ENCODE data around the gene ABCB10. TPM values are rescaled to one million over a fixed set of nuclear protein-coding genes. Genes with fewer than 3 reads are reported as not detected.

Gene ABCB10
- total and polyA plus RNA-seq, 4 donors: 6.2 to 190 (median 11.5) TPM

- peaks cover 8 to 68% (median 53%) of the 10 kb centered on the region in 4 donors for H3K36me3 ChIP-seq (ENCODE audit: control insufficient read depth in 4 of 4, insufficient read depth in 3 of 4, low read depth in 1 of 4, low read length in 3 of 4)
- no peak overlapping the region for H3K4me3 ChIP-seq (ENCODE audit: low read depth in 1 of 3, low read length in 3 of 3)
- H3K27ac ChIP-seq (ENCODE audit: low read depth in 1 of 2, low read length in 2 of 2): no peak overlapping the region
- no peak for DNase-seq (ENCODE audit: low spot score)
- 97% methylated on average over 2 of the region's 2 CpGs for WGBS
- no peaks in the 10 kb centered on the region for H3K27me3 ChIP-seq (ENCODE audit: control insufficient read depth in 4 of 4, insufficient read depth in 4 of 4, low read length in 3 of 4)
- TF ChIP-seq FOXA2 (IDR thresholded peaks at IDR 0.05) (no peak), RAD21 (IDR thresholded peaks at IDR 0.05) (no peak), RXRA (IDR thresholded peaks at IDR 0.05) (no peak), ATF3 (IDR thresholded peaks at IDR 0.05) (no peak), HNF4G (IDR thresholded peaks at IDR 0.05) (no peak), FOXA1 (IDR thresholded peaks at IDR 0.05) (no peak), YY1 (IDR thresholded peaks at IDR 0.05) (no peak), TAF1 (conservative IDR thresholded peaks at IDR 0.05) (no peak), NR2F2 (IDR thresholded peaks at IDR 0.05) (no peak), JUND (IDR thresholded peaks at IDR 0.05) (no peak)
- TF ChIP-seq, protein P1, sequence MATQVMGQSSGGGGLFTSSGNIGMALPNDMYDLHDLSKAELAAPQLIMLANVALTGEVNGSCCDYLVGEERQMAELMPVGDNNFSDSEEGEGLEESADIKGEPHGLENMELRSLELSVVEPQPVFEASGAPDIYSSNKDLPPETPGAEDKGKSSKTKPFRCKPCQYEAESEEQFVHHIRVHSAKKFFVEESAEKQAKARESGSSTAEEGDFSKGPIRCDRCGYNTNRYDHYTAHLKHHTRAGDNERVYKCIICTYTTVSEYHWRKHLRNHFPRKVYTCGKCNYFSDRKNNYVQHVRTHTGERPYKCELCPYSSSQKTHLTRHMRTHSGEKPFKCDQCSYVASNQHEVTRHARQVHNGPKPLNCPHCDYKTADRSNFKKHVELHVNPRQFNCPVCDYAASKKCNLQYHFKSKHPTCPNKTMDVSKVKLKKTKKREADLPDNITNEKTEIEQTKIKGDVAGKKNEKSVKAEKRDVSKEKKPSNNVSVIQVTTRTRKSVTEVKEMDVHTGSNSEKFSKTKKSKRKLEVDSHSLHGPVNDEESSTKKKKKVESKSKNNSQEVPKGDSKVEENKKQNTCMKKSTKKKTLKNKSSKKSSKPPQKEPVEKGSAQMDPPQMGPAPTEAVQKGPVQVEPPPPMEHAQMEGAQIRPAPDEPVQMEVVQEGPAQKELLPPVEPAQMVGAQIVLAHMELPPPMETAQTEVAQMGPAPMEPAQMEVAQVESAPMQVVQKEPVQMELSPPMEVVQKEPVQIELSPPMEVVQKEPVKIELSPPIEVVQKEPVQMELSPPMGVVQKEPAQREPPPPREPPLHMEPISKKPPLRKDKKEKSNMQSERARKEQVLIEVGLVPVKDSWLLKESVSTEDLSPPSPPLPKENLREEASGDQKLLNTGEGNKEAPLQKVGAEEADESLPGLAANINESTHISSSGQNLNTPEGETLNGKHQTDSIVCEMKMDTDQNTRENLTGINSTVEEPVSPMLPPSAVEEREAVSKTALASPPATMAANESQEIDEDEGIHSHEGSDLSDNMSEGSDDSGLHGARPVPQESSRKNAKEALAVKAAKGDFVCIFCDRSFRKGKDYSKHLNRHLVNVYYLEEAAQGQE (IDR thresholded peaks at IDR 0.05): no peak
- TF ChIP-seq, protein P2, sequence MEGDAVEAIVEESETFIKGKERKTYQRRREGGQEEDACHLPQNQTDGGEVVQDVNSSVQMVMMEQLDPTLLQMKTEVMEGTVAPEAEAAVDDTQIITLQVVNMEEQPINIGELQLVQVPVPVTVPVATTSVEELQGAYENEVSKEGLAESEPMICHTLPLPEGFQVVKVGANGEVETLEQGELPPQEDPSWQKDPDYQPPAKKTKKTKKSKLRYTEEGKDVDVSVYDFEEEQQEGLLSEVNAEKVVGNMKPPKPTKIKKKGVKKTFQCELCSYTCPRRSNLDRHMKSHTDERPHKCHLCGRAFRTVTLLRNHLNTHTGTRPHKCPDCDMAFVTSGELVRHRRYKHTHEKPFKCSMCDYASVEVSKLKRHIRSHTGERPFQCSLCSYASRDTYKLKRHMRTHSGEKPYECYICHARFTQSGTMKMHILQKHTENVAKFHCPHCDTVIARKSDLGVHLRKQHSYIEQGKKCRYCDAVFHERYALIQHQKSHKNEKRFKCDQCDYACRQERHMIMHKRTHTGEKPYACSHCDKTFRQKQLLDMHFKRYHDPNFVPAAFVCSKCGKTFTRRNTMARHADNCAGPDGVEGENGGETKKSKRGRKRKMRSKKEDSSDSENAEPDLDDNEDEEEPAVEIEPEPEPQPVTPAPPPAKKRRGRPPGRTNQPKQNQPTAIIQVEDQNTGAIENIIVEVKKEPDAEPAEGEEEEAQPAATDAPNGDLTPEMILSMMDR (IDR thresholded peaks at IDR 0.05; ENCODE audit: low read depth, low read length, missing input control): no peak
- no peak overlapping the region for H3K9ac ChIP-seq (ENCODE audit: low read depth in 1 of 2, low read length in 2 of 2)
- no peaks in the 10 kb centered on the region for H3K9me3 ChIP-seq (ENCODE audit: control insufficient read depth in 4 of 4, low read length in 3 of 4)
- no peaks in the 10 kb centered on the region for H3K4me1 ChIP-seq (ENCODE audit: control insufficient read depth in 4 of 4, insufficient read depth in 4 of 4, low read length in 3 of 4)
Observed at GRCh38 chr1:229495782-229496181, 62.7 kb downstream of the ABCB10 start.

- 96% methylated on average over 1 of the region's 1 CpG for WGBS
- no peaks in the 10 kb centered on the region for H3K9me3 ChIP-seq (ENCODE audit: control insufficient read depth in 4 of 4, low read length in 3 of 4)
- no peaks in the 10 kb centered on the region for H3K4me1 ChIP-seq (ENCODE audit: control insufficient read depth in 4 of 4, insufficient read depth in 4 of 4, low read length in 3 of 4)
- no peaks in the 10 kb centered on the region for H3K27me3 ChIP-seq (ENCODE audit: control insufficient read depth in 4 of 4, insufficient read depth in 4 of 4, low read length in 3 of 4)
- no peak for DNase-seq (ENCODE audit: low spot score)
- no peak overlapping the region for H3K9ac ChIP-seq (ENCODE audit: low read depth in 1 of 2, low read length in 2 of 2)
- no peak overlapping the region for H3K27ac ChIP-seq (ENCODE audit: low read depth in 1 of 2, low read length in 2 of 2)
- peaks cover 12 to 55% (median 34%) of the 10 kb centered on the region in 4 donors for H3K36me3 ChIP-seq (ENCODE audit: control insufficient read depth in 4 of 4, insufficient read depth in 3 of 4, low read depth in 1 of 4, low read length in 3 of 4)
- no peak overlapping the region for H3K4me3 ChIP-seq (ENCODE audit: low read depth in 1 of 3, low read length in 3 of 3)
- TF ChIP-seq ATF3 (IDR thresholded peaks at IDR 0.05) (no peak), GABPA (IDR thresholded peaks at IDR 0.05 in 1 of 2, conservative IDR thresholded peaks at IDR 0.05 in 1 of 2) (no peak), YY1 (IDR thresholded peaks at IDR 0.05) (no peak), SP1 (IDR thresholded peaks at IDR 0.05) (no peak), HNF4A (conservative IDR thresholded peaks at IDR 0.05) (no peak), FOXA2 (IDR thresholded peaks at IDR 0.05) (no peak), FOXA1 (IDR thresholded peaks at IDR 0.05) (no peak), RAD21 (IDR thresholded peaks at IDR 0.05) (no peak), TAF1 (conservative IDR thresholded peaks at IDR 0.05) (no peak), NR2F2 (IDR thresholded peaks at IDR 0.05) (no peak), HNF4G (IDR thresholded peaks at IDR 0.05) (no peak), EGR1 (IDR thresholded peaks at IDR 0.05; ENCODE audit: low read depth in 2 of 2) (no peak), RXRA (IDR thresholded peaks at IDR 0.05) (no peak)
- TF ChIP-seq, protein P1 (IDR thresholded peaks at IDR 0.05): no peak
- TF ChIP-seq, protein P3, sequence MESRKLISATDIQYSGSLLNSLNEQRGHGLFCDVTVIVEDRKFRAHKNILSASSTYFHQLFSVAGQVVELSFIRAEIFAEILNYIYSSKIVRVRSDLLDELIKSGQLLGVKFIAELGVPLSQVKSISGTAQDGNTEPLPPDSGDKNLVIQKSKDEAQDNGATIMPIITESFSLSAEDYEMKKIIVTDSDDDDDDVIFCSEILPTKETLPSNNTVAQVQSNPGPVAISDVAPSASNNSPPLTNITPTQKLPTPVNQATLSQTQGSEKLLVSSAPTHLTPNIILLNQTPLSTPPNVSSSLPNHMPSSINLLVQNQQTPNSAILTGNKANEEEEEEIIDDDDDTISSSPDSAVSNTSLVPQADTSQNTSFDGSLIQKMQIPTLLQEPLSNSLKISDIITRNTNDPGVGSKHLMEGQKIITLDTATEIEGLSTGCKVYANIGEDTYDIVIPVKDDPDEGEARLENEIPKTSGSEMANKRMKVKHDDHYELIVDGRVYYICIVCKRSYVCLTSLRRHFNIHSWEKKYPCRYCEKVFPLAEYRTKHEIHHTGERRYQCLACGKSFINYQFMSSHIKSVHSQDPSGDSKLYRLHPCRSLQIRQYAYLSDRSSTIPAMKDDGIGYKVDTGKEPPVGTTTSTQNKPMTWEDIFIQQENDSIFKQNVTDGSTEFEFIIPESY (IDR thresholded peaks at IDR 0.05): no peak
- TF ChIP-seq, protein P2 (IDR thresholded peaks at IDR 0.05; ENCODE audit: low read depth, low read length, missing input control): no peak
Observed at GRCh38 chr1:229487181-229487580, 71.3 kb downstream of the ABCB10 start.
